NCI-H748 treated with DMSO at 0.1 percent for 48 hours (cell line): ENCODE results near the gene AKR1C3.
"Not testable (repeated sequence)": the region's sequence is repeated elsewhere in the genome, so short reads cannot be mapped to it uniquely, and the experiment has no call there.

Experiments used
- DNase-seq: peaks from one replicate; lab custom pipeline; 2025; lab: John Stamatoyannopoulos, UW

Gene AKR1C3

GRCh38 chr10:5094265-5095205 is at the start of gene AKR1C3:
AKR1C3 (plus strand) TSS chr10:5094414; CDS start chr10:5094445, 31 bp downstream.
- DNase-seq: peak; percentile 77

DNA sequence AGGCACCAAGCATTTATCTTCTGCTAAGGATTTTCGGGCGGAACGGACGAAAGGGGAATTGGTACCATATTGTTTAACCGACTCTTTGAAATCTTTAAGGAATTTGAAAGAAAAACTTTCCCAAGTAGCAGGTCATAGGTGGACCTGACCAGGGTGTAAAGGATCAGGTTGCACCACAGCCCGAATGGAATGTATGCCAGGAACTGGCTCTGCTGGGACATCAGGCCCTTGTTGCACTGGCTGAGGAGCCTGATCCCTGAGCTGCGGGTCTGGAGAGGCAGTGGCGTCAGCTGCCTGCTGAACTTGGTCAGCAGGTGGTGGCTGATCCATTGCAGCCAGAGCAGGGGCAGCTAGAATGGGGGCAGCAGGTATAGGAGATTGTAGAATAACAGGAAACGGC is 49.1 kb upstream of the AKR1C3 start:
- no peak for DNase-seq

- no peak for DNase-seq
These were observed 47.8 kb upstream of the AKR1C3 start for GRCh38 chr10:5046410-5046809.

DNA sequence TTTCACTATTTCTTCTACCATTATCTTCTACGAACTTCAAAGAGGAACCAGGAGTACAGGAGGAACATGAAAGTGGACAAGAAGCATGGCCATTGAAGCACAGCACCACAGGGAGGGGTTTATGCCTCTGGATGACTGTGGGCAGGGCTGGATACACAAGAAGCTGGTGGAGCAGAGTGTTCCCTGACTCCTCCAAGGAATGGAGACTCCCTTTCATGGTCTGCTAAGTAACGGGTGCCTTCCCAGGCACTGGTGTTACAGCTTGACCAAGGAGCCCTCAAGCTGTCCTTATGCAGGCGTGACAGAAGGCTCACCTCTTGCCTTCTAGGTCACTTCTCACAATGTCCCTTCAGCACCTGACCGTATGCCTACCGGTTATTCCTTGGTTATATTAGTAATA is 47.2 kb upstream of the AKR1C3 start:
- not testable (repeated sequence) for DNase-seq

- no peak for DNase-seq
These were observed 46.1 kb upstream of the AKR1C3 start for GRCh38 chr10:5047912-5048628.

DNA sequence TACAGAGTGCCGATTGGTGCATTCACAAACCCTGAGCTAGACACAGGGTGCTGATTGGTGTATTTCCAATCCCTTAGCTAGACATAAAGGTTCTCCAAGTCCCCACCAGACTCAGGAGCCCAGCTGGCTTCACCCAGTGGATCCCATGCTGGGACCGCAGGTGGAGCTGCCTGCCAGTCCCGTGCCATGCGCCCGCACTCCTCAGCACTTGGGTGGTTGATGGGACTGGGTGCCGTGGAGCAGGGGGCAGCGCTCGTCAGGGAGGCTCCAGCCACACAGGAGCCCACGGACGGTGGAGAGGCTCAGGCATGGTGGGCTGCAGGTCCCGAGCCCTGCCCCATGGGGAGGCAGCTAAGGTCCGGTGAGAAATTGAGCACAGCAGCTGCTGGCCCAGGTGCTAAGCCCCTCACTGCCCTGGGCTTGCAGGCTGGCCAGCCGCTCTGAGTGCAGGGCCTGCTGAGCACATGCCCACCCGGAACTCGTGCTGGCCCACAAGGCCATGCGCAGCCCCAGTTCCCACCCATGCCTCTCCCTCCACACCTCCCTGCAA is 41.2 kb upstream of the AKR1C3 start:
- DNase-seq: not testable (repeated sequence)

- DNase-seq: not testable (repeated sequence)
These were observed 39.4 kb upstream of the AKR1C3 start for GRCh38 chr10:5054831-5055230.

- not testable (repeated sequence) for DNase-seq
These were observed 34.9 kb upstream of the AKR1C3 start for GRCh38 chr10:5059267-5059666.

- DNase-seq: not testable (repeated sequence)
These were observed 33.4 kb upstream of the AKR1C3 start for GRCh38 chr10:5060791-5061190.

DNA sequence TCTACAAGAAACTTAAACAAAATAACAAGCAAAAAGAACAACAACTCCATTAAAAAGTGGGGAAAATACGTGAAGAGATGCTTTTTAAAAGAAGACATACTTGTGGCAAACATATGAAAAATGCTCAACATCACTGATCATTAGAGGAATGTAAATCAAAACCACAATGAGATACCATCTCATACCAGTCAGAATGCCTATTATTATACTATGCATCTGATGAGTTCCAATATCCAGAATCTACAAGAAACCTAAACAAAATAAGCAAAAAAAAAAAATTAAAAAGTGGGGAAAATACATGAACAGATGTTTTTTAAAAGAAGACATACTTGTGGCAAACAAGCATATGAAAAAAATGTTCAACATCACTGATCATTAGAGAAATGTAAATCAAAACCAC is 29.6 kb upstream of the AKR1C3 start:
- no peak for DNase-seq

GRCh38 chr10:5068274-5068984 is 25.8 kb upstream of the AKR1C3 start:
- DNase-seq: no peak

DNA sequence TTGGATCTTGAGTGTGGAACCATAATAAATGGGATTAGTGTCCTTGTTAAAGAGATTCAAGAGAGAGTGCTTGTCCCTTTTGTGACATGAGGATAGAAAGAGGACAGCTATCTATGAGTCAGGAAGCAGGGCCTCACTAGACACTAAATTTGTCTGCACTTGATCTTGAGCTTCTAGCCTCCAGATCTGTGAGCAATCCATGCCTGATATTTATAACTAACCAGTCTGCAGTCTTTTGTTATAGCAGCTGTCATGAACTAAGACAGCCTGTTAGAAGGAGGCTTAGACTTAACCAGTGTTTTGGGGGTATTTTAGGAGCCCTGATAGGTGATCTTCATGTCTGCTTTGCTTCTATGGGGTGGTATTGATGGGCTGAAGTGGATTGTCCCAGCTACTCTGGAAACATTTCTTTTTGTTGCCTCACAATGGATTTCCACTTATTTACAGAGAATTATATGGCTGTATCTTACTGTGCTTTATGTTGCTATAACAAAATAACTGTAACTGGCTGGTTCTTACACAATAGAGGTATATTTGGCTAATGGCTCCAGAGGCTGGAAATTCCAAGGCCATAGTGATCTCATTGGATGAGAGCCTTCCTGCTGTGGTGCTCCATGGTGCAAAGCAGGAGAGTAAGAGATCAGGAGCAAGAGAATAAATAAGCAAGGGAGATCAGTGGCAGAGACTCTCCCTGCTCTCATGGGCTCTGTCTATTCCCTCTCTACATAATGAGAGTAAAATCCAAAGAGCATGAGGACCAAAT is 23.4 kb upstream of the AKR1C3 start:
- DNase-seq: peak; percentile 8

- DNase-seq: peak; percentile 60
These were observed 22.6 kb upstream of the AKR1C3 start for GRCh38 chr10:5071411-5072198.

GRCh38 chr10:5073659-5074058 is 20.6 kb upstream of the AKR1C3 start:
- DNase-seq: no peak

GRCh38 chr10:5076615-5077014 is 17.6 kb upstream of the AKR1C3 start:
- DNase-seq: no peak

- no peak for DNase-seq
These were observed 15.6 kb upstream of the AKR1C3 start for GRCh38 chr10:5078547-5079180.

DNA sequence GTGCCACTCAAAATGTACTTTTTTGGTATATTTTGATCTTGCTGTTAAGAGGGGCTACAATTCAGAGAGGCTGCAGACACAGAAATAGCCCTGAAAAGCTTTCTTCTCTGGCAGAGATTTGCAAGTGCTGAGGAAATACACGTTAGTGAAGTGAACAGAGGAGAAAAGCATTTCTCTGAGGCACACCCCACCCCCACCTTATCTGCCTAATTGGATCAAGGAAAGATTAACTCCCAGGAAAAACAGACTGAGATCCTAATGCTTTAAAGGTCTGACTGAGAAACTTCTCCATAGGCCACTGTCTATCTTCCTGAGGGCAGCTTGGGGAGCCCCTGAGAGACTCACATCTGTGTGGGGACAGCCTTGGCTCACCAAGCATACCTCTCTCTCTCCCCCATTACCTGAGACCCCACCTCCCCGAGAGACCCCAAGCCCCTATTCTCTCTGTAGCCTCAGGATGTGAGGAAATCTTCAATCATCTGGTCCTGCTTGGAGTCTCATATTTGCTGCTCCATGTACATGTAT is 14.8 kb upstream of the AKR1C3 start:
- DNase-seq: no peak

DNA sequence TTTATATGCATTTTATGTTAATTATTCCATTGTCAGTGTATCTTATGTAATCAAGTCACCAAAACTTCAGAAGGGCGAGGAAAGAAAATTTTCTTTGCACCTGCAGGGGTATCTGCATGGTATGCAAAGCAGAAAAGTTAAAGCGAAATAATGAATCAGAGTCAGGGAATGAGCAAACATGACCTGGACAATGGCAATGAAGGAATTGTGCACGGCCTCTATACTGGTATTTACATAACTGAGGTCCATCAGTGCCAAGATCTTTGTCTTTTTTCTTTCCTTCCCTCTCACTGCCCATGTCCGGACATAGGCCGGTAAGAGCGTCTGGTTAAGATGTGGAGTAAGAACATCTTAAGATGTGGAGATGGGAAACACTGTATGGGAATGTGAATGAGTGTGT is 14.4 kb upstream of the AKR1C3 start:
- no peak for DNase-seq

DNA sequence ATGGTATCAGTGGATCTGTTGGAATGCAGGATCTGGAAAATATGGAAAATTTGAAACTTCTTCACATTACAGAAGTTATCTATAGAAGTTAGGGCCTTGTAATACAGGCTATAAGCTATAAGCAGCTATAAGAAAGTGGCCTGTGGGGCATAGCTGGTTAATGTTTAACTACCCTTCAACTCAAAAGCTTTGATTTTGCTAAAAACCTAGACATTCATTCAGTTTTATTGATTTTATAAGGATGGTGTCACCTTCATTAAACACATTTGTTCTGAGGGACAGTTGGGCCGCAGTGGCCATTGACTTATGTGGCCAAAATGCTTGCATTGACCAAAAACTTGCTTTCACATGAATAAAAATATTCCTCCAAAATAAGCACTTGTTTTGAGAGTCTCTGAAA is 13.1 kb upstream of the AKR1C3 start:
- DNase-seq: no peak
